MM.1S (cell line): ENCODE measurements around the gene DOK3.

Source experiments
- DNase-seq: peaks from one replicate; pipeline ENCODE4 v3.0.0-alpha.2; 2015
- H2AFZ ChIP-seq: fragments of 300-600 bp; sonication (generic); 2 replicates; pipeline ENCODE4 v1.6.0; 2016; ENCODE audit warnings: antibody characterized with exemption, low read length
- H3F3A ChIP-seq: fragments of 300-600 bp; sonication (generic); 2 replicates; pipeline ENCODE4 v1.6.1; 2016; ENCODE audit warnings: mild to moderate bottlenecking, antibody characterized with exemption, low read length, moderate library complexity, mixed read lengths; ENCODE audit not compliant: insufficient read depth
- H3K27ac ChIP-seq: fragments of 300-600 bp; sonication (generic); 2 replicates; pipeline ENCODE4 v1.5.1; 2016; ENCODE audit warnings: mild to moderate bottlenecking, low read length
- H3K27me3 ChIP-seq: fragments of 300-600 bp; sonication (generic); replicated peaks from 2 replicates; pipeline ENCODE4 v1.6.0; 2016; ENCODE audit warnings: low read length; ENCODE audit not compliant: insufficient read depth
- H3K36me3 ChIP-seq: fragments of 300-600 bp; sonication (generic); replicated peaks from 2 replicates; pipeline ENCODE4 v1.6.1; 2016; ENCODE audit warnings: mild to moderate bottlenecking, low read length, mixed read lengths; ENCODE audit not compliant: insufficient read depth
- H3K4me1 ChIP-seq: fragments of 300-600 bp; sonication (generic); 2 replicates; pipeline ENCODE4 v1.6.1; 2016; ENCODE audit warnings: low read length, mixed read lengths
- H3K4me2 ChIP-seq: fragments of 300-600 bp; sonication (generic); 2 replicates; pipeline ENCODE4 v1.6.0; 2016; ENCODE audit warnings: low read depth, low read length
- H3K4me3 ChIP-seq: fragments of 300-600 bp; sonication (generic); 2 replicates; pipeline ENCODE4 v1.5.1; 2016; ENCODE audit warnings: low read length, mixed read lengths
- H3K79me2 ChIP-seq: fragments of 300-600 bp; sonication (generic); 2 replicates; pipeline ENCODE4 v1.6.1; 2016; ENCODE audit warnings: mixed run types, low read length, mixed read lengths
- H3K9ac ChIP-seq: fragments of 300-600 bp; sonication (generic); 2 replicates; pipeline ENCODE4 v1.6.1; 2016; ENCODE audit warnings: low read length, mixed read lengths
- H3K9me2 ChIP-seq: fragments of 300-600 bp; sonication (generic); replicated peaks from 2 replicates; pipeline ENCODE4 v1.6.1; 2016; ENCODE audit warnings: mild to moderate bottlenecking, low read length, mixed read lengths; ENCODE audit not compliant: insufficient read depth
- H3K9me3 ChIP-seq: fragments of 300-600 bp; sonication (generic); replicated peaks from 2 replicates; pipeline ENCODE4 v1.6.1; 2016; ENCODE audit warnings: mild to moderate bottlenecking, low read length, mixed read lengths; ENCODE audit not compliant: insufficient read depth
- H4K20me1 ChIP-seq: fragments of 300-600 bp; sonication (generic); 2 replicates; pipeline ENCODE4 v1.6.1; 2016; ENCODE audit warnings: mild to moderate bottlenecking, low read length, moderate library complexity, mixed read lengths; ENCODE audit not compliant: insufficient read depth
- EZH2 ChIP-seq: fragments of 300-600 bp; sonication (generic); optimal IDR thresholded peaks from 2 replicates; pipeline ENCODE3; 2017; ENCODE audit warnings: low read depth, mild to moderate bottlenecking, antibody characterized with exemption, low read length, mixed read lengths
- EZH2phosphoT487 ChIP-seq: fragments of 300-600 bp; sonication (generic); IDR thresholded peaks from 2 replicates; pipeline ENCODE4 v1.6.1; 2018; ENCODE audit warnings: antibody characterized with exemption, low read length
- TF ChIP-seq, protein P1 (sequence below): fragments of 300-600 bp; sonication (generic); IDR thresholded peaks from 2 replicates; pipeline ENCODE4 v1.5.1; 2016; ENCODE audit warnings: antibody characterized with exemption, low read length, mixed read lengths

Gene DOK3

DNA sequence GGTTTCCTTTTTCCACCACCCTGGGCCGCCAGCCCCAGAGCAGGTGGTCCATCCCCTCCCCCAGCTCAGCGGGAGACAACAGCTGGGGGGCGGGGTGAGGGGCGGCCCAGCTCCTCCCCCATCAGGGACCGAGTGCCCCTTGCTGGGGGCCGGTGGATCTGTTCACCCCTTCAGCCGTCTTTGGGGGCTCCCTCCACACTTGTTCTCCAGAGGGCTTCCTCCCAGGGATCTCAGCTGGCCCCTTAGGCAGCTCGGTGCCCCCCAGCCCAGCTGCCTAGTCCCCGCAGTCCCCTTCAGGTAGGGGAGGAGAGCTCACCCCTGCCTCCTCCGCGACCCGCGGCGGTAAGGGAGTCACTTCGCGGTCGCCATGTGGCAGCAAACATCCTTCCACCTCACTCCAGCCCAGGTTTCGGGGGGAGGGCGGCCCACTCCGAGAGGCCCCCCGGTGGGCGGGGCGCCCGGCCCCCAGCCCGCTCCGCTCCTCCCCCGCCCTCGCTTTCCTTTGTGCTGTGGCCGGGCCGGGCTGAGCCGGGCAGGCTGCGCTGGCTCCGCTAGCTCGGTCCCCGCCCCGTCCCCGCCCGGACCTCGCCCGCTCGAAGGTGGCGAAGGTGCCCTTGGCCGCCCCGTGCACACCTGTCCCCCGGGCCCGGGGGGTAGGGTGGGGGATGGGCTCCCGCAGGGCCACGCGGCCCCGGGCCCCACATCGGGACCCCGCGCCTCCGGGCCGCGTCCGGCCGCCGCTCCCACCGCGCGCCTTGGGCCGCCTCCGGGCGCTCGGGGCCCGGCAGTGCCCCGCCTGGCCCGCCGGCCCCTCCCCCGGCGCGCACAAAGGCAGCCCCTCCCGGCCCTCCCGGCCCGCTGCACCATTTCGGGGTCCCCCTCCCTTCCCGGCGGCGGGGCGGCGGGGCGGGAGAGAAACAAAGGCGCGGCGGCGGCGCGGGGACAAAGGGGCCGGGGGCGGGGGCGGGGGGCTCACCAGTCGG lies 36.9 kb downstream of the DOK3 start:
- Histone ChIP-seq H3K36me3 (no peaks in the 10 kb centered on the region), H3K4me1 (no peaks in the 10 kb centered on the region), H3K27me3 (peaks cover 60% of the 10 kb centered on the region), H3K27ac (no peak overlapping the region), H3K4me3 (peak overlapping the region; percentile 42), H3K79me2 (no peaks in the 10 kb centered on the region), H3K9me2 (no peaks in the 10 kb centered on the region), H3K9me3 (no peaks in the 10 kb centered on the region), H3K4me2 (peak overlapping the region; percentile 84), H2AFZ (peak overlapping the region; percentile 48; the same call in 1 of the 2 replicates), H3K9ac (peak overlapping the region; percentile 10; the same call in 1 of the 2 replicates), H4K20me1 (no peaks in the 10 kb centered on the region), H3F3A (no peaks in the 10 kb centered on the region)
- no peak for DNase-seq
- TF ChIP-seq EZH2phosphoT487: no peak
- TF ChIP-seq, protein P1, sequence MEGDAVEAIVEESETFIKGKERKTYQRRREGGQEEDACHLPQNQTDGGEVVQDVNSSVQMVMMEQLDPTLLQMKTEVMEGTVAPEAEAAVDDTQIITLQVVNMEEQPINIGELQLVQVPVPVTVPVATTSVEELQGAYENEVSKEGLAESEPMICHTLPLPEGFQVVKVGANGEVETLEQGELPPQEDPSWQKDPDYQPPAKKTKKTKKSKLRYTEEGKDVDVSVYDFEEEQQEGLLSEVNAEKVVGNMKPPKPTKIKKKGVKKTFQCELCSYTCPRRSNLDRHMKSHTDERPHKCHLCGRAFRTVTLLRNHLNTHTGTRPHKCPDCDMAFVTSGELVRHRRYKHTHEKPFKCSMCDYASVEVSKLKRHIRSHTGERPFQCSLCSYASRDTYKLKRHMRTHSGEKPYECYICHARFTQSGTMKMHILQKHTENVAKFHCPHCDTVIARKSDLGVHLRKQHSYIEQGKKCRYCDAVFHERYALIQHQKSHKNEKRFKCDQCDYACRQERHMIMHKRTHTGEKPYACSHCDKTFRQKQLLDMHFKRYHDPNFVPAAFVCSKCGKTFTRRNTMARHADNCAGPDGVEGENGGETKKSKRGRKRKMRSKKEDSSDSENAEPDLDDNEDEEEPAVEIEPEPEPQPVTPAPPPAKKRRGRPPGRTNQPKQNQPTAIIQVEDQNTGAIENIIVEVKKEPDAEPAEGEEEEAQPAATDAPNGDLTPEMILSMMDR: no peak
- no peak for TF ChIP-seq EZH2

DNA sequence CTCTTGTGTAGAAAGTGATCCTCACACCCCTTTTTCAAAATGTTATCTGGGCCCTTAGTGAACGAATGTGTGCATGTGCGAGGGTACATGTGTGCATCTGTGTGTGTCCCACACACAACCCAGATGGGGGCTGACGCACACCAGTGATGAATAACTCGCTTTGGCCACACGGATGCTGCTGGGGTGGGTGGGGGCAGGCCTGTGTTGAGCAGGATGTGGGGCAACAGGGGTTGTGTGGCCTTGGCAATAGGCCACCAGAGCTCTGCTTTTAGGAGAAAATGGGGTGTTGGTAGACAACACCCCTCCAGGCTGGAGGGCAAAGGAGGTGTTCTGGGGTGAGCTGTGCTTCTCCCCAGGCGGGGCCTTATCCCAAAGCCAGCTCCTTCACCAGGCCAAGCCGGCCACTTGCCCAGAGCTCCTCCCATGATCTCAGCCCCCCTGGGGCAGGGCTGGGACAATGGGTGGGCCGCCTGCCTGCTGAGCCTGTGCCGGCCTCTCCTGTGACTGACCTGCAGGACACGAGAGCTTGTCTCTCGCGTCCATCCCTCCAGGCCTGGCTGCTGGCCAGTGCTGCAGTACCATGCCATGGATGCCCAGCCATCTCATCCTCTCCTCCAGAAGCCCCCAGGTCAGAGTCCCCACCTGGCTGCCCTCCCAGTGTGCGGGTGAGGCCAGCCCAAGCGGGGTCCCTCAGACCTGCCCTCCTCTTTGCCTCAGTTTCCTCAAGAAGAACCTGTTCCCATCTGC lies 37.8 kb downstream of the DOK3 start:
- Histone ChIP-seq H3K9me2 (no peaks in the 10 kb centered on the region), H3F3A (no peaks in the 10 kb centered on the region), H3K79me2 (no peaks in the 10 kb centered on the region), H4K20me1 (no peaks in the 10 kb centered on the region), H3K9ac (no peak overlapping the region), H3K36me3 (no peaks in the 10 kb centered on the region), H3K27ac (no peak overlapping the region), H3K27me3 (peaks cover 64% of the 10 kb centered on the region), H3K4me2 (no peak overlapping the region), H3K4me3 (no peak overlapping the region), H3K9me3 (no peaks in the 10 kb centered on the region), H2AFZ (no peak overlapping the region), H3K4me1 (no peaks in the 10 kb centered on the region)
- no peak for DNase-seq
- TF ChIP-seq EZH2phosphoT487 (no peak), EZH2 (no peak)
- TF ChIP-seq, protein P1: no peak

DNA sequence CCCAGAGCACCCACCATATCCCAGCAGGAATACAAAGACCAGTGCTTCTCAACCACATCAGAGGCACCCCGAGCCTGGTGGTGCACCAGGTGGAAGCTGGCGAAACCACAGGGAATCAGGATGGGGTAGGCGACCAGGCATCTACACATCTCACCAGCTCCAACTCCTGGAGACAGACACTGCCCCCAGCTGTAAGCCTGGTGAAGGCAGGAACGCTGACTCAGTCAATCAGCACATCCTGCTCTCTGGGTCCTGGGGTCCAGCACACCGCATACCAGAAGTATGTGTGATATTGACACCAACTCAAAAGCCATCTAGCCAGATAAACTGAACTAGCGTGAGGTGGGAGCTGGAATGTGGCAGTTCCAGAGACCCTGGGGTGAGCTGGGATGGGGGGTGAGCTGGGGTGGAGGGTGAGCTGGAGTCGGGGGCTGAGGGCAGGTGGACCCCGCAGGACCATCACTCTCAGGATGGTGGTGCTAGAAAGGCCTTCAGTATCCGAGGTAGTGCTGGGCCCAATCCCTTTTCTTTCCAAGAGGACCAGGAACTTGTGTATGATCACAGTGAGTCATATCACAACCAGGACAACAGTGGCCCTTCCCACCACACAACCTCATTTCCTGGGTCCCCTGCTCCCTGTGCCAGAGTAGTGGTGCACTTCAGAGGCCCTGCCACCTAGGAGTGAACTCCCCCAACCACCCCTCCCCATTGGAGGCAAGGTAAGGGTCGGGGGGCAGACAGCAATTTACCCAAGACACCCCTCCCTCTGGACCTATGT lies 38.7 kb downstream of the DOK3 start:
- TF ChIP-seq, protein P1: no peak
- TF ChIP-seq EZH2 (no peak), EZH2phosphoT487 (no peak)
- H3K27me3 ChIP-seq: peaks cover 72% of the 10 kb centered on the region
- H3K27ac ChIP-seq: no peak overlapping the region
- H3K9me2 ChIP-seq: no peaks in the 10 kb centered on the region
- no peaks in the 10 kb centered on the region for H3K9me3 ChIP-seq
- H3K36me3 ChIP-seq: no peaks in the 10 kb centered on the region
- no peak overlapping the region for H3K4me3 ChIP-seq
- H3K9ac ChIP-seq: no peak overlapping the region
- H3K79me2 ChIP-seq: no peaks in the 10 kb centered on the region
- no peaks in the 10 kb centered on the region for H4K20me1 ChIP-seq
- H3K4me2 ChIP-seq: no peak overlapping the region
- no peak overlapping the region for H2AFZ ChIP-seq
- no peaks in the 10 kb centered on the region for H3K4me1 ChIP-seq
- H3F3A ChIP-seq: no peaks in the 10 kb centered on the region
- no peak for DNase-seq
